ENCODE data around the gene GPR156. TPM values are rescaled to one million over a fixed set of nuclear protein-coding genes. Genes with fewer than 3 reads are reported as not detected.
"Not testable (repeated sequence)": the region's sequence is repeated elsewhere in the genome, so short reads cannot be mapped to it uniquely, and the experiment has no call there.

GPR156 gene
- total RNA-seq (2014; rRNA removed; shearing (Covaris generic)) = 1.5 and 1.7 TPM in 2 replicates

GRCh38 chr3:120284747-120285507 is at the start of gene GPR156:
Gene GPR156, minus strand, starts transcription at chr3:120285222. Its CDS starts 41,124 bp downstream, at chr3:120244098.
- DNase-seq (ENCODE audit: low read depth) = peak; percentile 61

- DNase-seq (ENCODE audit: low read depth) = no peak
These were observed 47.6 kb upstream of the GPR156 start for GRCh38 chr3:120332646-120333045.

- DNase-seq (ENCODE audit: low read depth) = no peak
These were observed 46.1 kb upstream of the GPR156 start for GRCh38 chr3:120331076-120331475.

- no peak for DNase-seq (ENCODE audit: low read depth)
These were observed 41.8 kb upstream of the GPR156 start for GRCh38 chr3:120326784-120327183.

GRCh38 chr3:120324190-120324589 is 39.2 kb upstream of the GPR156 start:
- no peak for DNase-seq (ENCODE audit: low read depth)

- DNase-seq (ENCODE audit: low read depth) = peak; percentile 45
These were observed 38.7 kb upstream of the GPR156 start for GRCh38 chr3:120323761-120324160.

- DNase-seq (ENCODE audit: low read depth) = no peak
These were observed 27.1 kb upstream of the GPR156 start for GRCh38 chr3:120311863-120312794.

GRCh38 chr3:120306519-120307455 is 21.8 kb upstream of the GPR156 start:
- DNase-seq (ENCODE audit: low read depth) = no peak

- DNase-seq (ENCODE audit: low read depth) = no peak
These were observed 19.6 kb upstream of the GPR156 start for GRCh38 chr3:120304616-120305015.

GRCh38 chr3:120302361-120302760 is 17.3 kb upstream of the GPR156 start:
- no peak for DNase-seq (ENCODE audit: low read depth)

- no peak for DNase-seq (ENCODE audit: low read depth)
These were observed 15.9 kb upstream of the GPR156 start for GRCh38 chr3:120300971-120301370.

GRCh38 chr3:120299403-120299802 is 14.4 kb upstream of the GPR156 start:
- DNase-seq (ENCODE audit: low read depth) = peak; percentile 29

GRCh38 chr3:120298996-120299395 is 14.0 kb upstream of the GPR156 start:
- no peak for DNase-seq (ENCODE audit: low read depth)

GRCh38 chr3:120291552-120291951 is 6.5 kb upstream of the GPR156 start:
- not testable (repeated sequence) for DNase-seq (ENCODE audit: low read depth)

GRCh38 chr3:120289636-120290035 is 4.6 kb upstream of the GPR156 start:
- DNase-seq (ENCODE audit: low read depth) = no peak

- DNase-seq (ENCODE audit: low read depth) = no peak
These were observed 1.4 kb upstream of the GPR156 start for GRCh38 chr3:120286465-120286864.

- no peak for DNase-seq (ENCODE audit: low read depth)
These were observed 453 bp upstream of the GPR156 start for GRCh38 chr3:120285508-120285841.

GRCh38 chr3:120281261-120281660 is 3.8 kb downstream of the GPR156 start:
- no peak for DNase-seq (ENCODE audit: low read depth)

GRCh38 chr3:120280566-120280965 is 4.5 kb downstream of the GPR156 start:
- DNase-seq (ENCODE audit: low read depth) = peak; percentile 57

- peak; percentile 22 for DNase-seq (ENCODE audit: low read depth)
These were observed 5.0 kb downstream of the GPR156 start for GRCh38 chr3:120280026-120280425.

GRCh38 chr3:120276767-120277166 is 8.3 kb downstream of the GPR156 start:
- DNase-seq (ENCODE audit: low read depth) = no peak

- no peak for DNase-seq (ENCODE audit: low read depth)
These were observed 9.4 kb downstream of the GPR156 start for GRCh38 chr3:120275618-120276017.
